Activated naive CD8-positive, alpha-beta T cell treated with anti-CD3 and anti-CD28 coated beads, Interleukin-2, amount 50 U/mL, for 16 hours (primary cell): ENCODE results near the gene PIK3R5.
A peak's percentile ranks its signal among the peaks of the same experiment; 100 is the strongest.
"Not testable (repeated sequence)": the region's sequence is repeated elsewhere in the genome, so short reads cannot be mapped to it uniquely, and the experiment has no call there.

ENCODE experiments used
- DNase-seq: peaks from one replicate; pipeline ENCODE4 v3.0.0-alpha.2; 2020; ENCODE audit warnings: low read depth, low spot score

PIK3R5 gene

GRCh38 chr17:8965394-8966168 lies at the start of gene PIK3R5:
Gene PIK3R5 (minus strand): TSS chr17:8965707. CDS start chr17:8911494, 54,213 bp downstream.
- DNase-seq = peak; percentile 59

GRCh38 chr17:9011001-9011400 lies 45.5 kb upstream of the PIK3R5 start:
- DNase-seq = no peak

GRCh38 chr17:9009737-9010136 lies 44.2 kb upstream of the PIK3R5 start:
- no peak for DNase-seq

- DNase-seq = no peak
Observed at GRCh38 chr17:9009096-9009495, 43.6 kb upstream of the PIK3R5 start.

GRCh38 chr17:9007052-9007714 lies 41.7 kb upstream of the PIK3R5 start:
- DNase-seq = no peak

GRCh38 chr17:9006175-9006767 lies 40.8 kb upstream of the PIK3R5 start:
- DNase-seq = no peak

- no peak for DNase-seq
Observed at GRCh38 chr17:9004961-9005285, 39.4 kb upstream of the PIK3R5 start.

GRCh38 chr17:9004132-9004960 lies 38.8 kb upstream of the PIK3R5 start:
- DNase-seq = no peak

GRCh38 chr17:9003355-9004131 lies 38.0 kb upstream of the PIK3R5 start:
- DNase-seq = no peak

GRCh38 chr17:9002606-9003354 lies 37.3 kb upstream of the PIK3R5 start:
- no peak for DNase-seq

GRCh38 chr17:9002227-9002605 lies 36.7 kb upstream of the PIK3R5 start:
- no peak for DNase-seq

GRCh38 chr17:9001559-9001958 lies 36.1 kb upstream of the PIK3R5 start:
- DNase-seq = no peak

GRCh38 chr17:8997994-8998628 lies 32.6 kb upstream of the PIK3R5 start:
- peak; percentile 63 for DNase-seq

- DNase-seq = no peak
Observed at GRCh38 chr17:8995711-8996110, 30.2 kb upstream of the PIK3R5 start.

- DNase-seq = peak; percentile 35
Observed at GRCh38 chr17:8994319-8994718, 28.8 kb upstream of the PIK3R5 start.

GRCh38 chr17:8991514-8992285 lies 26.2 kb upstream of the PIK3R5 start:
- peak; percentile 34 for DNase-seq

- DNase-seq = not testable (repeated sequence)
Observed at GRCh38 chr17:8988263-8988935, 22.9 kb upstream of the PIK3R5 start.

- DNase-seq = no peak
Observed at GRCh38 chr17:8986295-8986694, 20.8 kb upstream of the PIK3R5 start.
